Mesenteric fat pad (tissue), 1 donor: Measurements from ENCODE around the gene RPEL1. TPM values are rescaled to one million over a fixed set of nuclear protein-coding genes. Genes with fewer than 3 reads are reported as not detected.

Source experiments
- DNase-seq: peaks from one replicate; pipeline ENCODE4 v3.0.0-alpha.2; 2020; ENCODE audit warnings: low spot score
- total RNA-seq: library from RNA; stranded (reverse); fragmentation: NEBNext Ultra II Directional; extraction: Animal tissue kit (Norgen Biotek cat#: 25700); gene quantifications from one replicate; pipeline ENCODE4 v1.2.1, GENCODE V29; 2021
- donor health status: DM: yes; HTN: yes; CAD: no.

Gene RPEL1
- total RNA-seq, 1 donor from 2014 or later: not detected

GRCh38 chr10:103278537-103278823, 32.8 kb downstream of the RPEL1 start:
- no peak for DNase-seq

GRCh38 chr10:103278862-103279298, 33.2 kb downstream of the RPEL1 start:
- no peak for DNase-seq

- DNase-seq: no peak
Measured at GRCh38 chr10:103280031-103280430, 34.3 kb downstream of the RPEL1 start.

- no peak for DNase-seq
Measured at GRCh38 chr10:103280506-103280905, 34.8 kb downstream of the RPEL1 start.

GRCh38 chr10:103281753-103282152, 36.1 kb downstream of the RPEL1 start:
- peak; percentile 69 for DNase-seq

GRCh38 chr10:103282961-103283360, 37.3 kb downstream of the RPEL1 start:
- no peak for DNase-seq

- peak; percentile 65 for DNase-seq
Measured at GRCh38 chr10:103284170-103284569, 38.5 kb downstream of the RPEL1 start.

- no peak for DNase-seq
Measured at GRCh38 chr10:103287992-103288391, 42.3 kb downstream of the RPEL1 start.

- DNase-seq: peak; percentile 9
Measured at GRCh38 chr10:103291588-103291987, 45.9 kb downstream of the RPEL1 start.

GRCh38 chr10:103295374-103296015, 49.8 kb downstream of the RPEL1 start:
- DNase-seq: no peak

Other genes with a start within 250 kb of the RPEL1 start
- 56.5 TPM for gene NT5C2, start 52.6 kb upstream of the RPEL1 start, total RNA-seq
- not detected for gene INA, start 31.3 kb downstream of the RPEL1 start, total RNA-seq
- 11.0 TPM for gene PCGF6, start 105.3 kb downstream of the RPEL1 start, total RNA-seq
- 2.3 TPM for gene TAF5, start 122.1 kb downstream of the RPEL1 start, total RNA-seq
- 348 TPM for gene ATP5MK, start 150.6 kb downstream of the RPEL1 start, total RNA-seq
- 32.2 TPM for gene PDCD11, start 150.7 kb downstream of the RPEL1 start, total RNA-seq
- gene CALHM2, start 206.5 kb downstream of the RPEL1 start, total RNA-seq: 40.3 TPM
- gene CALHM1, start 213.0 kb downstream of the RPEL1 start, total RNA-seq: not detected
- gene CALHM3, start 233.4 kb downstream of the RPEL1 start, total RNA-seq: not detected
- 0.13 TPM for gene NEURL1, start 247.8 kb downstream of the RPEL1 start, total RNA-seq